GM12878 (cell line): Measurements from ENCODE around the gene UNC119. TPM values are rescaled to one million over a fixed set of nuclear protein-coding genes. Genes with fewer than 3 reads are reported as not detected.

Source experiments
- ATAC-seq: fragments of 200-7000 bp; cut with Tn5 transposase; 3 replicates; pipeline ENCODE4 v1.9.1; 2020; ENCODE audit warnings: mild to moderate bottlenecking, moderate library complexity
- BruUV-seq: library from RNA; stranded (reverse); fragments of 400-500 nt; replicated peaks from 2 replicates; lab custom pipeline; 2021; lab: Mats Ljungman, UMichigan
- CTCF ChIA-PET: fragments of 300-600 bp; sonication (Branson Sonifier 250); formaldehyde crosslinking; extraction: SDS; loops from one replicate; lab custom pipeline; 2021; ENCODE audit warnings: inconsistent platforms; lab: Yijun Ruan, JAX
- POLR2A ChIA-PET: fragments of 350-600 bp; formaldehyde crosslinking; extraction: SDS; loops from one replicate; lab custom pipeline; 2021; ENCODE audit warnings: inconsistent platforms; lab: Charles Lee
- RAD21 ChIA-PET: fragments of 300-600 bp; sonication (Branson Sonifier 250); formaldehyde crosslinking; loops from one replicate; lab custom pipeline; 2023; ENCODE audit warnings: antibody characterized with exemption; ENCODE audit not compliant: unreplicated experiment; lab: Charles Lee
- SMC1A ChIA-PET: fragments of 300-600 bp; sonication (Branson Sonifier 250); formaldehyde crosslinking; loops from one replicate; lab custom pipeline; 2023; ENCODE audit not compliant: unreplicated experiment, uncharacterized antibody; lab: Charles Lee
- DNase-seq: peaks from one replicate; pipeline ENCODE4 v3.0.0-alpha.2; 2011; ENCODE audit warnings: low read depth, low spot score
- FAIRE-seq: peaks from 3 replicates; lab custom pipeline; 2011; peaks lifted over from hg19 to GRCh38; lab: Jason Lieb, UNC
- H2AFZ ChIP-seq: 2 replicates; pipeline ENCODE4 v1.6.0; 2011; ENCODE audit warnings: low read depth, low read length, control low read depth; ENCODE audit not compliant: control insufficient read depth
- H3K27ac ChIP-seq: 2 replicates; pipeline ENCODE4 v1.5.1; 2011; ENCODE audit warnings: control low read depth; ENCODE audit not compliant: control insufficient read depth, insufficient read depth
- H3K27me3 ChIP-seq, 2 experiments: replicated peaks in 1 of 2; 2 replicates each; pipeline versions ENCODE4 v1.6.0 to v1.6.1; 2011; ENCODE audit warnings: low read length in 1 of 2; ENCODE audit not compliant: control insufficient read depth in 2 of 2, insufficient read depth in 2 of 2
- H3K36me3 ChIP-seq, 2 experiments: 2 replicates each; pipeline ENCODE4 v1.5.1; 2011; ENCODE audit warnings: low read length in 1 of 2; ENCODE audit not compliant: control insufficient read depth in 2 of 2, insufficient read depth in 2 of 2
- H3K4me1 ChIP-seq: 2 replicates; pipeline ENCODE4 v1.6.1; 2011; ENCODE audit warnings: mild to moderate bottlenecking, low read length, moderate library complexity, mixed read lengths; ENCODE audit not compliant: control insufficient read depth, insufficient read depth
- H3K4me2 ChIP-seq: 2 replicates; pipeline ENCODE4 v1.6.0; 2011; ENCODE audit warnings: control low read depth; ENCODE audit not compliant: control insufficient read depth, insufficient read depth
- H3K4me3 ChIP-seq: fragments of 200-600 bp; sonication (generic); 2 replicates; pipeline ENCODE4 v1.5.1; 2016
- H3K79me2 ChIP-seq: 2 replicates; pipeline ENCODE4 v1.6.0; 2011; ENCODE audit warnings: low read length; ENCODE audit not compliant: control insufficient read depth, insufficient read depth
- H3K9ac ChIP-seq: 2 replicates; pipeline ENCODE4 v1.8.0; 2011; ENCODE audit warnings: low read length, control low read depth, mixed read lengths; ENCODE audit not compliant: control insufficient read depth, insufficient read depth
- H3K9me3 ChIP-seq: replicated peaks from 3 replicates; pipeline ENCODE4 v1.5.1; 2011; ENCODE audit warnings: mild to moderate bottlenecking, low read length; ENCODE audit not compliant: control insufficient read depth, insufficient read depth
- H4K20me1 ChIP-seq: 2 replicates; pipeline ENCODE4 v1.6.0; 2011; ENCODE audit not compliant: control insufficient read depth, insufficient read depth
- TAF1 ChIP-seq: IDR thresholded peaks from 2 replicates; pipeline ENCODE4 v1.6.1; 2011; ENCODE audit warnings: mild to moderate bottlenecking, low read depth, low read length, borderline replicate concordance
- YY1 ChIP-seq: IDR thresholded peaks from 2 replicates; pipeline ENCODE4 v1.6.1; 2011; ENCODE audit warnings: low read depth, mild to moderate bottlenecking, low read length
- WGBS: methylation state at CpG from one replicate; pipeline ENCODE4 v1.1.6; 2016; ENCODE audit warnings: low lambda C conversion rate; ENCODE audit not compliant: insufficient replicate concordance, insufficient coverage; ENCODE audit errors: missing lambda C conversion rate; 5-methylcytosine and 5-hydroxymethylcytosine counted together
- in situ Hi-C: fragments of 300-500 bp; cut with MboI; formaldehyde crosslinking; loops from 9 replicates; pipeline ENCODE4 v1.14.3; 2018; ENCODE audit warnings: mixed read lengths
- intact Hi-C: fragments of 100-400 bp; cut with micrococcal nuclease; formaldehyde crosslinking; loops from one replicate; pipeline ENCODE4 v1.14.2; 2022; ENCODE audit not compliant: unreplicated experiment
- polyA plus RNA-seq, 11 experiments: library from polyadenylated mRNA; depleted of rRNA in 4 of 11; unstranded in 6 of 11; stranded (reverse) in 5 of 11; fragments of >200 nt; fragmentation: Nextera tagmentation in 4 of 11; fragmentation: Illumina TruSeq in 1 of 11; extraction: Ambion mirVana in 4 of 11; extraction: Trizol in 1 of 11; gene quantifications; 1 replicate in 1 of 11; 2 replicates in 10 of 11; pipeline versions ENCODE4 v1.2.1 to v1.2.3, GENCODE V29; 2011 to 2016; ENCODE audit warnings: inconsistent platforms in 2 of 11, missing spikeins in 2 of 11, low read depth in 1 of 11
- total RNA-seq, 4 experiments: library from RNA; depleted of rRNA in 3 of 4; stranded (reverse); fragments of >200 nt in 3 of 4; fragmentation: Illumina TruSeq in 1 of 4; extraction: Trizol in 1 of 4; gene quantifications; 2 replicates each; pipeline versions ENCODE4 v1.2.1 to v1.2.3, GENCODE V29; 2013 to 2021
- TF ChIP-seq, protein P1 (sequence below): IDR thresholded peaks from 2 replicates; pipeline ENCODE4 v1.6.1; 2011; ENCODE audit warnings: low read depth, low read length, improper control_type of control experiment, borderline replicate concordance
- TF ChIP-seq, protein P2 (sequence below): fragments of 450-650 bp; IDR thresholded peaks from 2 replicates; pipeline ENCODE4 v1.6.1; 2017; ENCODE audit warnings: low read depth, mild to moderate bottlenecking, moderate library complexity
- TF ChIP-seq, protein P3 (sequence below), 3 experiments: IDR thresholded peaks in 2 of 3; conservative IDR thresholded peaks in 1 of 3; 2 replicates each; pipeline ENCODE4 v1.5.1; 2011; ENCODE audit warnings: low read depth in 3 of 3, low read length in 3 of 3, mild to moderate bottlenecking in 3 of 3, control low read depth in 2 of 3, moderate library complexity in 2 of 3, inconsistent platforms in 1 of 3, mixed read lengths in 1 of 3; ENCODE audit not compliant: control insufficient read depth in 2 of 3, insufficient read depth in 1 of 3; ENCODE audit errors: extremely low read depth in 1 of 3

The UNC119 gene
- total and polyA plus RNA-seq, 10 of the 15 experiments (the other 5 are each of a cell fraction or from before 2014, with no cell fraction given), result 2.7 to 436 (median 57.8) TPM

DNA sequence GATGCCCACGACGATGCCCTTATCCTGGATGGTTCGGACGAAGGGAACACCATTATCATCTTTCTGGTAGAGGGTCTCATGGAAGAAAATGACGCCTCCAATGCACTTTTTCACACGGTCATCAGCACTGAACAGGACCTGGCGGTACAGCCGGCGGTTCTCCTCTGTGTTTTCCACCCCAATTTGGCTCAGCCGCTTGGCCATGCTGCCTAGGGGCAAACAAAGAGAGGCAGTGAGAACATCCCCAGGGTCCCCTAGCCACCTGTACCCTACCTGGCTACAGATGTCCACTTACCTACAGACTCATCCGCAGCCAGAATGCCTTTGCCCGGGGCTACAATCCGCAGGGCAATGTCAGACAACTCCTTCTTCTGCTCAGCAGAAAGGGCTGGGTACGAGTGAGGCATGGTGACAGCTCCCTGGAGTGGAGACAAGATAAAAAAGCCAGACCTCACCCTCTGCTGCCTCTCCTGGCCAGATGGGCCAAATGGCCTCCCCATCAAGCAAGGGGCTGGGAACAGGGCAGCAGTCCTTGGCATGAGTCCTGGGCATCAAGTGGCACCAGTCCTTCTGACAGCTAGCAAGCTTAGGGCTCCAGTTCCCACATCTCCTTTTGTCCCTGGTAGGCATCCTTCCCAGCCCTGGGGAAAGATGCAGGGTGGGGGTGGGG lies 22.8 kb upstream of the UNC119 start:
- no peak overlapping the region; the same call in 1 of the 2 replicates for H3K9ac ChIP-seq
- DNase-seq (no peak), ATAC-seq (no peak), FAIRE-seq (no peak)
- ChIA-PET SMC1A (interaction anchor here (1.0 to 2.2 kb wide), 5 partner anchors 14 to 74 kb away, joined by 3 to 10 read pairs (median 3); no protein-coding TSS in a partner anchor), POLR2A (interaction anchor here (0.6 to 7.1 kb wide), 13 partner anchors 10 to 375 kb away, joined by 3 to 91 read pairs (median 4); partner anchors contain the start of genes BLTP2, PROCA1, SPAG5 and UNC119), CTCF (interaction anchor here (0.8 to 4.8 kb wide), 7 partner anchors 16 to 74 kb away, joined by 3 to 56 read pairs (median 4); no protein-coding TSS in a partner anchor), RAD21 (interaction anchor here (1.0 to 3.3 kb wide), 3 partner anchors 24 to 38 kb away, joined by 3 to 38 read pairs (median 3); no protein-coding TSS in a partner anchor)
- peak overlapping the region; percentile 84 for H3K4me2 ChIP-seq
- H3K4me1 ChIP-seq, result peaks cover 29% of the 10 kb centered on the region
- in situ Hi-C loops (no loop called here), intact Hi-C loops (no loop called here)
- no peaks in the 10 kb centered on the region for H3K27me3 ChIP-seq
- no peaks in the 10 kb centered on the region for H3K9me3 ChIP-seq
- H3K79me2 ChIP-seq, result peaks cover 35% of the 10 kb centered on the region
- no peaks in the 10 kb centered on the region for H4K20me1 ChIP-seq
- H3K4me3 ChIP-seq, result peak overlapping the region; percentile 66
- no TSS peak for BruUV-seq
- H2AFZ ChIP-seq, result no peak overlapping the region
- 93% methylated on average over 14 of the region's 14 CpGs for WGBS
- H3K27ac ChIP-seq, result no peak overlapping the region
- H3K36me3 ChIP-seq, result peaks cover 7 to 21% of the 10 kb centered on the region in 2 experiments; a peak in 3 of 4 replicates
- TF ChIP-seq YY1, result no peak
- TF ChIP-seq, protein P1, sequence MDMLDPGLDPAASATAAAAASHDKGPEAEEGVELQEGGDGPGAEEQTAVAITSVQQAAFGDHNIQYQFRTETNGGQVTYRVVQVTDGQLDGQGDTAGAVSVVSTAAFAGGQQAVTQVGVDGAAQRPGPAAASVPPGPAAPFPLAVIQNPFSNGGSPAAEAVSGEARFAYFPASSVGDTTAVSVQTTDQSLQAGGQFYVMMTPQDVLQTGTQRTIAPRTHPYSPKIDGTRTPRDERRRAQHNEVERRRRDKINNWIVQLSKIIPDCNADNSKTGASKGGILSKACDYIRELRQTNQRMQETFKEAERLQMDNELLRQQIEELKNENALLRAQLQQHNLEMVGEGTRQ, result no peak
- TF ChIP-seq, protein P2, sequence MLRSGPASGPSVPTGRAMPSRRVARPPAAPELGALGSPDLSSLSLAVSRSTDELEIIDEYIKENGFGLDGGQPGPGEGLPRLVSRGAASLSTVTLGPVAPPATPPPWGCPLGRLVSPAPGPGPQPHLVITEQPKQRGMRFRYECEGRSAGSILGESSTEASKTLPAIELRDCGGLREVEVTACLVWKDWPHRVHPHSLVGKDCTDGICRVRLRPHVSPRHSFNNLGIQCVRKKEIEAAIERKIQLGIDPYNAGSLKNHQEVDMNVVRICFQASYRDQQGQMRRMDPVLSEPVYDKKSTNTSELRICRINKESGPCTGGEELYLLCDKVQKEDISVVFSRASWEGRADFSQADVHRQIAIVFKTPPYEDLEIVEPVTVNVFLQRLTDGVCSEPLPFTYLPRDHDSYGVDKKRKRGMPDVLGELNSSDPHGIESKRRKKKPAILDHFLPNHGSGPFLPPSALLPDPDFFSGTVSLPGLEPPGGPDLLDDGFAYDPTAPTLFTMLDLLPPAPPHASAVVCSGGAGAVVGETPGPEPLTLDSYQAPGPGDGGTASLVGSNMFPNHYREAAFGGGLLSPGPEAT, result no peak
- TF ChIP-seq, protein P3, sequence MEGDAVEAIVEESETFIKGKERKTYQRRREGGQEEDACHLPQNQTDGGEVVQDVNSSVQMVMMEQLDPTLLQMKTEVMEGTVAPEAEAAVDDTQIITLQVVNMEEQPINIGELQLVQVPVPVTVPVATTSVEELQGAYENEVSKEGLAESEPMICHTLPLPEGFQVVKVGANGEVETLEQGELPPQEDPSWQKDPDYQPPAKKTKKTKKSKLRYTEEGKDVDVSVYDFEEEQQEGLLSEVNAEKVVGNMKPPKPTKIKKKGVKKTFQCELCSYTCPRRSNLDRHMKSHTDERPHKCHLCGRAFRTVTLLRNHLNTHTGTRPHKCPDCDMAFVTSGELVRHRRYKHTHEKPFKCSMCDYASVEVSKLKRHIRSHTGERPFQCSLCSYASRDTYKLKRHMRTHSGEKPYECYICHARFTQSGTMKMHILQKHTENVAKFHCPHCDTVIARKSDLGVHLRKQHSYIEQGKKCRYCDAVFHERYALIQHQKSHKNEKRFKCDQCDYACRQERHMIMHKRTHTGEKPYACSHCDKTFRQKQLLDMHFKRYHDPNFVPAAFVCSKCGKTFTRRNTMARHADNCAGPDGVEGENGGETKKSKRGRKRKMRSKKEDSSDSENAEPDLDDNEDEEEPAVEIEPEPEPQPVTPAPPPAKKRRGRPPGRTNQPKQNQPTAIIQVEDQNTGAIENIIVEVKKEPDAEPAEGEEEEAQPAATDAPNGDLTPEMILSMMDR (IDR thresholded peaks at IDR 0.05 in 2 of 3, conservative IDR thresholded peaks at IDR 0.05 in 1 of 3; ENCODE audit: control insufficient read depth in 2 of 3, extremely low read depth in 1 of 3, insufficient read depth in 1 of 3, low read depth in 3 of 3, low read length in 3 of 3), result peak; percentile 18 to 37 (median 23); a peak in 4 of 6 replicates
- TF ChIP-seq TAF1, result no peak
